GM19467 (cell line): Measurements from ENCODE around the gene DHRS4.
A peak's percentile ranks its signal among the peaks of the same experiment; 100 is the strongest.
"Not testable (repeated sequence)": the region's sequence is repeated elsewhere in the genome, so short reads cannot be mapped to it uniquely, and the experiment has no call there.

ENCODE experiments used
- ATAC-seq: cut with Tn5 transposase; IDR thresholded peaks from one replicate; pipeline ENCODE4 v1.9.1; 2021; ENCODE audit warnings: mild to moderate bottlenecking, moderate library complexity; ENCODE audit not compliant: unreplicated experiment

Gene DHRS4

GRCh38 chr14:23981951-23982813, 28.6 kb downstream of the DHRS4 start:
- ATAC-seq = not testable (repeated sequence)

GRCh38 chr14:23984891-23985602, 31.5 kb downstream of the DHRS4 start:
- ATAC-seq = no peak

GRCh38 chr14:23988223-23988606, 34.6 kb downstream of the DHRS4 start:
- peak; percentile 8 for ATAC-seq

GRCh38 chr14:23988607-23989363, 35.2 kb downstream of the DHRS4 start, which contains the start of gene DHRS4L2:
DHRS4L2 (plus strand) TSS chr14:23988929; CDS start chr14:23988948, 19 bp downstream.
- peak; percentile 84 for ATAC-seq

GRCh38 chr14:23989734-23990445, 36.3 kb downstream of the DHRS4 start:
- not testable (repeated sequence) for ATAC-seq

GRCh38 chr14:23990961-23991360, 37.4 kb downstream of the DHRS4 start:
- not testable (repeated sequence) for ATAC-seq

GRCh38 chr14:23993042-23993441, 39.5 kb downstream of the DHRS4 start:
- ATAC-seq = not testable (repeated sequence)

- ATAC-seq = not testable (repeated sequence)
Observed at GRCh38 chr14:23996009-23996408, 42.4 kb downstream of the DHRS4 start.

GRCh38 chr14:23996825-23997224, 43.3 kb downstream of the DHRS4 start:
- ATAC-seq = not testable (repeated sequence)

- not testable (repeated sequence) for ATAC-seq
Observed at GRCh38 chr14:23999640-24000039, 46.1 kb downstream of the DHRS4 start.

- ATAC-seq = not testable (repeated sequence)
Observed at GRCh38 chr14:24001078-24001477, 47.5 kb downstream of the DHRS4 start.

- ATAC-seq = not testable (repeated sequence)
Observed at GRCh38 chr14:24001679-24002078, 48.1 kb downstream of the DHRS4 start.

- not testable (repeated sequence) for ATAC-seq
Observed at GRCh38 chr14:24006471-24006816, 52.9 kb downstream of the DHRS4 start.

GRCh38 chr14:24006817-24007652, 53.5 kb downstream of the DHRS4 start:
- not testable (repeated sequence) for ATAC-seq

GRCh38 chr14:24011051-24011450, 57.5 kb downstream of the DHRS4 start:
- ATAC-seq = no peak

GRCh38 chr14:24012726-24013273, 59.2 kb downstream of the DHRS4 start:
- not testable (repeated sequence) for ATAC-seq

- no peak for ATAC-seq
Observed at GRCh38 chr14:24013654-24014514, 60.3 kb downstream of the DHRS4 start.

- ATAC-seq = not testable (repeated sequence)
Observed at GRCh38 chr14:24015745-24016144, 62.2 kb downstream of the DHRS4 start.
